HEK293T (cell line): ENCODE data around the gene CORT.
"Not testable (repeated sequence)": the region's sequence is repeated elsewhere in the genome, so short reads cannot be mapped to it uniquely, and the experiment has no call there.

ENCODE experiments used
- CTCF ChIA-PET: fragments of 350-600 bp; formaldehyde crosslinking; extraction: SDS; loops from one replicate; lab custom pipeline; 2021; ENCODE audit warnings: antibody characterized with exemption, inconsistent platforms; lab: Yijun Ruan, JAX
- POLR2A ChIA-PET: fragments of 350-600 bp; formaldehyde crosslinking; extraction: SDS; loops from one replicate; lab custom pipeline; 2020; ENCODE audit warnings: antibody characterized with exemption, inconsistent platforms; lab: Yijun Ruan, JAX
- DNase-seq: peaks from one replicate; pipeline ENCODE4 v3.0.0; 2012; ENCODE audit warnings: mixed read lengths; ENCODE audit errors: extremely low spot score
- ARNT ChIP-seq: fragments of 450-650 bp; IDR thresholded peaks from 2 replicates; pipeline ENCODE4 v1.6.1; 2017; ENCODE audit warnings: mild to moderate bottlenecking
- BHLHE40 ChIP-seq: fragments of 450-650 bp; IDR thresholded peaks from 2 replicates; pipeline ENCODE4 v1.6.1; 2016; ENCODE audit warnings: mild to moderate bottlenecking, moderate library complexity, borderline replicate concordance
- CTBP1 ChIP-seq: fragments of 450-650 bp; IDR thresholded peaks from 2 replicates; pipeline ENCODE4 v1.6.1; 2016; ENCODE audit warnings: borderline replicate concordance
- ELF4 ChIP-seq: fragments of 450-650 bp; IDR thresholded peaks from 2 replicates; pipeline ENCODE4 v1.6.1; 2017; ENCODE audit warnings: antibody characterized with exemption
- FOXA1 ChIP-seq: fragments of 450-650 bp; IDR thresholded peaks from 2 replicates; pipeline ENCODE4 v1.6.1; 2016; ENCODE audit warnings: mild to moderate bottlenecking
- FOXK2 ChIP-seq: fragments of 450-650 bp; IDR thresholded peaks from 2 replicates; pipeline ENCODE4 v1.6.1; 2016; ENCODE audit warnings: mild to moderate bottlenecking
- FOXM1 ChIP-seq: fragments of 450-650 bp; IDR thresholded peaks from 2 replicates; pipeline ENCODE4 v1.6.1; 2017; ENCODE audit warnings: mild to moderate bottlenecking, borderline replicate concordance
- HDGF ChIP-seq: fragments of 450-650 bp; IDR thresholded peaks from 2 replicates; pipeline ENCODE4 v1.6.1; 2017; ENCODE audit warnings: antibody characterized with exemption, borderline replicate concordance
- L3MBTL2 ChIP-seq: fragments of 450-650 bp; conservative IDR thresholded peaks from 2 replicates; pipeline ENCODE4 v1.6.1; 2016; ENCODE audit warnings: mild to moderate bottlenecking
- LEF1 ChIP-seq: fragments of 450-650 bp; IDR thresholded peaks from 2 replicates; pipeline ENCODE4 v1.6.1; 2017; ENCODE audit warnings: mild to moderate bottlenecking, borderline replicate concordance
- NFRKB ChIP-seq: fragments of 450-650 bp; IDR thresholded peaks from 2 replicates; pipeline ENCODE4 v1.6.1; 2016; ENCODE audit warnings: mild to moderate bottlenecking, moderate library complexity
- PKNOX1 ChIP-seq: fragments of 450-650 bp; IDR thresholded peaks from 2 replicates; pipeline ENCODE4 v1.6.1; 2016
- SP1 ChIP-seq: fragments of 450-650 bp; IDR thresholded peaks from 2 replicates; pipeline ENCODE4 v1.6.1; 2017
- SUZ12 ChIP-seq: fragments of 450-650 bp; IDR thresholded peaks from 2 replicates; pipeline ENCODE4 v1.6.1; 2016; ENCODE audit warnings: mild to moderate bottlenecking
- TARDBP ChIP-seq: fragments of 450-650 bp; IDR thresholded peaks from 2 replicates; pipeline ENCODE4 v1.6.1; 2016
- ZNF384 ChIP-seq: fragments of 450-650 bp; IDR thresholded peaks from 2 replicates; pipeline ENCODE4 v1.6.1; 2016

The CORT gene

GRCh38 chr1:10449751-10450150 is at the start of gene CORT:
Gene CORT, plus strand, starts transcription at chr1:10450031. Its CDS starts 193 bp downstream, at chr1:10450224.
- no peak for DNase-seq
- ChIA-PET POLR2A (no interaction called here), CTCF (no interaction called here)
- TF ChIP-seq PKNOX1 (no peak), NFRKB (no peak)

GRCh38 chr1:10401281-10401680 is 48.5 kb upstream of the CORT start:
- no peak for TF ChIP-seq FOXM1
- TF ChIP-seq SUZ12 = no peak
- TF ChIP-seq NFRKB = no peak
- TF ChIP-seq LEF1 = no peak
- no peak for TF ChIP-seq ELF4
- no peak for TF ChIP-seq PKNOX1
- TF ChIP-seq ZNF384 = no peak
- TF ChIP-seq TARDBP = no peak
- TF ChIP-seq SP1 = no peak
- TF ChIP-seq HDGF = no peak
- no peak for TF ChIP-seq ARNT
- no peak for TF ChIP-seq L3MBTL2
- TF ChIP-seq CTBP1 = no peak
- TF ChIP-seq FOXA1 = no peak
- TF ChIP-seq BHLHE40 = no peak
- no peak for TF ChIP-seq FOXK2
- ChIA-PET CTCF (no interaction called here), POLR2A (no interaction called here)
- no peak for DNase-seq

GRCh38 chr1:10402729-10403274 is 47.0 kb upstream of the CORT start:
- no peak for DNase-seq
- CTCF ChIA-PET = no interaction called here
- POLR2A ChIA-PET = no interaction called here
- TF ChIP-seq ELF4 (no peak), CTBP1 (no peak), PKNOX1 (no peak), LEF1 (no peak), L3MBTL2 (no peak), SP1 (no peak), BHLHE40 (no peak), HDGF (no peak), ARNT (no peak), FOXA1 (no peak), SUZ12 (no peak), TARDBP (no peak), FOXK2 (no peak), ZNF384 (no peak), FOXM1 (no peak), NFRKB (no peak)

GRCh38 chr1:10407201-10407600 is 42.6 kb upstream of the CORT start:
- ChIA-PET POLR2A (no interaction called here), CTCF (interaction anchor here (0.6 kb wide), 1 partner anchor 623 kb away, joined by 8 read pairs; no protein-coding TSS in a partner anchor)
- no peak for TF ChIP-seq ZNF384
- no peak for TF ChIP-seq NFRKB
- no peak for TF ChIP-seq SUZ12
- no peak for TF ChIP-seq LEF1
- no peak for TF ChIP-seq CTBP1
- no peak for TF ChIP-seq L3MBTL2
- TF ChIP-seq FOXM1 = no peak
- no peak for TF ChIP-seq FOXA1
- no peak for DNase-seq

- TF ChIP-seq SUZ12 (no peak), TARDBP (no peak), ZNF384 (no peak), HDGF (no peak), PKNOX1 (no peak), LEF1 (no peak), CTBP1 (no peak), SP1 (no peak), ELF4 (no peak), L3MBTL2 (no peak), NFRKB (no peak), FOXK2 (no peak), ARNT (no peak), FOXM1 (no peak), FOXA1 (no peak), BHLHE40 (no peak)
- CTCF ChIA-PET = interaction anchor here (0.6 kb wide), 1 partner anchor 789 kb away, joined by 3 read pairs; no protein-coding TSS in a partner anchor
- POLR2A ChIA-PET = no interaction called here
- no peak for DNase-seq
Measured at GRCh38 chr1:10415211-10415930, 34.5 kb upstream of the CORT start.

- DNase-seq, POLR2A ChIA-PET, CTCF ChIA-PET: not testable (repeated sequence)
Measured at GRCh38 chr1:10415967-10416366, 33.9 kb upstream of the CORT start.

GRCh38 chr1:10418741-10419140 is 31.1 kb upstream of the CORT start:
- POLR2A ChIA-PET = interaction anchor here (0.6 kb wide), 1 partner anchor 710 kb away, joined by 3 read pairs; no protein-coding TSS in a partner anchor
- CTCF ChIA-PET = interaction anchor here (0.7 to 1.2 kb wide), 2 partner anchors 9 to 25 kb away, joined by 3 to 5 read pairs; no protein-coding TSS in a partner anchor
- DNase-seq = not testable (repeated sequence)
